Measurements from ENCODE around the gene BRDT. TPM values are rescaled to one million over a fixed set of nuclear protein-coding genes. Genes with fewer than 3 reads are reported as not detected.

The BRDT gene
- total RNA-seq, 1 experiment from 2014 or later = not detected

GRCh38 chr1:92043621-92044020 lies 94.4 kb downstream of the BRDT start:
- in situ Hi-C loops (cut with HindIII; ENCODE audit: low pct_unique_long_range_greater_than_20kb, low sequenced_read_pairs) = no loop called here
- DNase-seq (ENCODE audit: low read depth) = no peak

GRCh38 chr1:92045766-92046495 lies 96.7 kb downstream of the BRDT start:
- in situ Hi-C loops (cut with HindIII; ENCODE audit: low pct_unique_long_range_greater_than_20kb, low sequenced_read_pairs) = no loop called here
- no peak for DNase-seq (ENCODE audit: low read depth)

- DNase-seq (ENCODE audit: low read depth) = no peak
- in situ Hi-C loops (cut with HindIII; ENCODE audit: low pct_unique_long_range_greater_than_20kb, low sequenced_read_pairs) = no loop called here
These were observed 102.7 kb downstream of the BRDT start for GRCh38 chr1:92051948-92052347.

Other genes starting within 250 kb of the BRDT start
- 0.17 and 0.47 TPM in 2 replicates for gene TGFBR3, start 63.2 kb upstream of the BRDT start, total RNA-seq (2014; rRNA removed; shearing (Covaris generic); ENCODE audit: low replicate concordance)
- not detected in 2 replicates for gene EPHX4, start 80.6 kb downstream of the BRDT start, total RNA-seq (2014; rRNA removed; shearing (Covaris generic); ENCODE audit: low replicate concordance)
- not detected in 2 replicates for gene SETSIP, start 126.0 kb downstream of the BRDT start, total RNA-seq (2014; rRNA removed; shearing (Covaris generic); ENCODE audit: low replicate concordance)
- 0.43 and 3.6 TPM in 2 replicates for gene BTBD8, start 130.9 kb downstream of the BRDT start, total RNA-seq (2014; rRNA removed; shearing (Covaris generic); ENCODE audit: low replicate concordance)